Measurements from ENCODE around the gene RAB37.
A peak's percentile ranks its signal among the peaks of the same experiment; 100 is the strongest.

RAB37 gene

GRCh38 chr17:74732042-74732867, 4.8 kb upstream of the RAB37 start:
- TF ChIP-seq CTCF (IDR thresholded peaks at IDR 0.05), result no peak
- Histone ChIP-seq H3K27ac (no peak overlapping the region), H3K4me3 (no peak overlapping the region)
- DNase-seq (ENCODE audit: low spot score), result no peak

GRCh38 chr17:74733365-74734122, 3.5 kb upstream of the RAB37 start:
- Histone ChIP-seq H3K4me3 (no peak overlapping the region), H3K27ac (no peak overlapping the region)
- no peak for TF ChIP-seq CTCF (IDR thresholded peaks at IDR 0.05)
- no peak for DNase-seq (ENCODE audit: low spot score)

- H3K4me3 ChIP-seq, result no peak overlapping the region
- no peak for TF ChIP-seq CTCF (IDR thresholded peaks at IDR 0.05)
Measured at GRCh38 chr17:74734256-74734655, 2.8 kb upstream of the RAB37 start.

GRCh38 chr17:74737299-74738050, 419 bp downstream of the RAB37 start:
- DNase-seq (ENCODE audit: low spot score), result no peak
- Histone ChIP-seq H3K27ac (no peak overlapping the region), H3K4me3 (peak overlapping the region; percentile 64)
- no peak for TF ChIP-seq CTCF (IDR thresholded peaks at IDR 0.05)

More at GRCh38 chr17:74734256-74734655, 2.8 kb upstream of the RAB37 start:
- no peak overlapping the region for H3K27ac ChIP-seq
- no peak for DNase-seq (ENCODE audit: low spot score)

GRCh38 chr17:74738051-74738996, 1.3 kb downstream of the RAB37 start:
- peak overlapping the region; percentile 64 for H3K4me3 ChIP-seq
- no peak for DNase-seq (ENCODE audit: low spot score)
- H3K27ac ChIP-seq, result no peak overlapping the region
- TF ChIP-seq CTCF (IDR thresholded peaks at IDR 0.05), result no peak

GRCh38 chr17:74739227-74739831, 2.3 kb downstream of the RAB37 start:
- TF ChIP-seq CTCF (IDR thresholded peaks at IDR 0.05), result no peak
- DNase-seq (ENCODE audit: low spot score), result no peak
- Histone ChIP-seq H3K4me3 (no peak overlapping the region), H3K27ac (no peak overlapping the region)

Measured in coronary artery (tissue), 2 donors.